Keratinocyte (primary cell): ENCODE measurements around the gene VSIG8. TPM values are rescaled to one million over a fixed set of nuclear protein-coding genes. Genes with fewer than 3 reads are reported as not detected.

Experiments
- DNase-seq: peaks from one replicate; pipeline ENCODE4 v3.0.0-alpha.2; 2011; ENCODE audit warnings: low read depth, missing footprints, low spot score
- FAIRE-seq: peaks from 2 replicates; lab custom pipeline; 2011; peaks lifted over from hg19 to GRCh38; lab: Jason Lieb, UNC
- H2AFZ ChIP-seq: 2 replicates; pipeline ENCODE4 v1.6.0; 2012; ENCODE audit warnings: low read length, control low read depth, inconsistent platforms; ENCODE audit not compliant: control insufficient read depth
- H3K27ac ChIP-seq: 2 replicates; pipeline ENCODE4 v1.5.1; 2011; ENCODE audit warnings: low read length; ENCODE audit not compliant: control insufficient read depth, insufficient read depth
- H3K27me3 ChIP-seq: 3 replicates; pipeline ENCODE4 v1.6.0; 2011; ENCODE audit warnings: low read length; ENCODE audit not compliant: control insufficient read depth, insufficient read depth; ENCODE audit errors: extremely low read depth
- H3K36me3 ChIP-seq, 2 experiments: 2 replicates in 1 of 2; 3 replicates in 1 of 2; pipeline ENCODE4 v1.5.1; 2011; ENCODE audit warnings: low read length in 2 of 2, mild to moderate bottlenecking in 1 of 2; ENCODE audit not compliant: control insufficient read depth in 2 of 2, insufficient read depth in 2 of 2; ENCODE audit errors: extremely low read depth in 1 of 2
- H3K4me1 ChIP-seq: 3 replicates; pipeline ENCODE4 v1.5.1; 2011; ENCODE audit warnings: low read length; ENCODE audit not compliant: control insufficient read depth, insufficient read depth; ENCODE audit errors: extremely low read depth
- H3K4me2 ChIP-seq: 3 replicates; pipeline ENCODE4 v1.6.0; 2011; ENCODE audit warnings: low read depth, low read length; ENCODE audit not compliant: control insufficient read depth, insufficient read depth; ENCODE audit errors: extremely low read depth
- H3K4me3 ChIP-seq, 3 experiments: fragments of 200-600 bp in 1 of 3; sonication (generic) in 1 of 3; 2 replicates in 2 of 3; 3 replicates in 1 of 3; pipeline ENCODE4 v1.5.1; 2011 to 2016; ENCODE audit warnings: low read length in 3 of 3, mild to moderate bottlenecking in 3 of 3, control low read depth in 2 of 3, inconsistent platforms in 1 of 3, low read depth in 1 of 3, mixed read lengths in 1 of 3, mixed run types in 1 of 3, moderate library complexity in 1 of 3; ENCODE audit not compliant: control insufficient read depth in 2 of 3, insufficient read depth in 2 of 3; ENCODE audit errors: extremely low read depth in 1 of 3
- H3K79me2 ChIP-seq: 2 replicates; pipeline ENCODE4 v1.6.0; 2012; ENCODE audit warnings: low read length; ENCODE audit not compliant: control insufficient read depth, insufficient read depth
- H3K9ac ChIP-seq: 3 replicates; pipeline ENCODE4 v1.6.0; 2011; ENCODE audit warnings: low read length; ENCODE audit not compliant: control insufficient read depth, insufficient read depth; ENCODE audit errors: extremely low read depth
- H3K9me1 ChIP-seq: 3 replicates; pipeline ENCODE4 v1.6.0; 2011; ENCODE audit warnings: low read length; ENCODE audit not compliant: control insufficient read depth, insufficient read depth; ENCODE audit errors: extremely low read depth
- H3K9me3 ChIP-seq: 2 replicates; pipeline ENCODE4 v1.5.1; 2012; ENCODE audit warnings: low read depth, low read length; ENCODE audit not compliant: control insufficient read depth
- H4K20me1 ChIP-seq: 3 replicates; pipeline ENCODE4 v1.6.0; 2011; ENCODE audit warnings: low read length; ENCODE audit not compliant: control insufficient read depth, insufficient read depth; ENCODE audit errors: extremely low read depth
- CTCF ChIP-seq, 3 experiments: IDR thresholded peaks in 1 of 3; conservative IDR thresholded peaks in 1 of 3; optimal IDR thresholded peaks in 1 of 3; 2 replicates in 2 of 3; 3 replicates in 1 of 3; pipeline versions ENCODE3 to v1.5.1; 2011; ENCODE audit warnings: low read length in 3 of 3, mild to moderate bottlenecking in 3 of 3, moderate library complexity in 2 of 3, control low read depth in 1 of 3, inconsistent platforms in 1 of 3; ENCODE audit not compliant: insufficient read depth in 2 of 3; ENCODE audit errors: extremely low read depth in 1 of 3
- EZH2 ChIP-seq: IDR thresholded peaks from one replicate; pipeline ENCODE4 v1.6.1; 2012; ENCODE audit warnings: inconsistent platforms, mild to moderate bottlenecking, low read length, moderate library complexity
- dilution Hi-C: fragments of 300-500 bp; cut with MboI; formaldehyde crosslinking; loops from one replicate; pipeline ENCODE4 v1.7.0; 2020; ENCODE audit warnings: low sequenced_read_pairs; ENCODE audit not compliant: extremely low pct_ligation_motif_present
- polyA plus RNA-seq, 5 experiments: library from polyadenylated mRNA; depleted of rRNA in 3 of 5; stranded (reverse) in 3 of 5; stranded (forward) in 1 of 5; unstranded in 1 of 5; fragments of >200 nt; gene quantifications; 1 replicate in 1 of 5; 2 replicates in 3 of 5; 3 replicates in 1 of 5; pipeline versions ENCODE4 v1.2.1 to v1.2.3, GENCODE V29; 2011 to 2012; ENCODE audit warnings: missing spikeins in 2 of 5, low read depth in 1 of 5, low replicate concordance in 1 of 5

The VSIG8 gene
- polyA plus RNA-seq, 1 donor (not counting 4 experiments of a cell fraction or from before 2014, with no cell fraction given), result 0.56 TPM

GRCh38 chr1:159832309-159832708, 30.1 kb downstream of the VSIG8 start:
- no peak for FAIRE-seq
- dilution Hi-C loops, result no loop called here

GRCh38 chr1:159831412-159832141, 30.9 kb downstream of the VSIG8 start:
- no peak overlapping the region for H2AFZ ChIP-seq

More at GRCh38 chr1:159832309-159832708, 30.1 kb downstream of the VSIG8 start:
- DNase-seq, result no peak
- H3K9me1 ChIP-seq, result no peaks in the 10 kb centered on the region
- H3K4me1 ChIP-seq, result peaks cover 6% of the 10 kb centered on the region
- no peak for TF ChIP-seq CTCF (optimal IDR thresholded peaks at IDR 0.05 in 1 of 3, IDR thresholded peaks at IDR 0.05 in 1 of 3, conservative IDR thresholded peaks at IDR 0.05 in 1 of 3; ENCODE audit: extremely low read depth in 1 of 3, insufficient read depth in 2 of 3, low read length in 3 of 3)
- no peak for TF ChIP-seq EZH2
- H3K4me2 ChIP-seq, result no peak overlapping the region
- no peaks in the 10 kb centered on the region for H3K79me2 ChIP-seq
- H3K27me3 ChIP-seq, result no peaks in the 10 kb centered on the region
- H4K20me1 ChIP-seq, result no peaks in the 10 kb centered on the region
- H3K36me3 ChIP-seq, result no peaks in the 10 kb centered on the region
- H2AFZ ChIP-seq, result no peak overlapping the region
- no peak overlapping the region for H3K4me3 ChIP-seq
- H3K9me3 ChIP-seq, result no peaks in the 10 kb centered on the region
- H3K27ac ChIP-seq, result no peak overlapping the region
- H3K9ac ChIP-seq, result no peak overlapping the region

More at GRCh38 chr1:159831412-159832141, 30.9 kb downstream of the VSIG8 start:
- Histone ChIP-seq H3K9ac (no peak overlapping the region), H3K4me3 (no peak overlapping the region), H3K9me3 (no peaks in the 10 kb centered on the region), H3K27ac (no peak overlapping the region), H3K9me1 (no peaks in the 10 kb centered on the region), H3K27me3 (no peaks in the 10 kb centered on the region), H3K36me3 (no peaks in the 10 kb centered on the region), H3K4me2 (no peak overlapping the region), H4K20me1 (no peaks in the 10 kb centered on the region), H3K79me2 (no peaks in the 10 kb centered on the region), H3K4me1 (peaks cover 6% of the 10 kb centered on the region)
- dilution Hi-C loops, result no loop called here
- FAIRE-seq, result no peak
- no peak for TF ChIP-seq CTCF (optimal IDR thresholded peaks at IDR 0.05 in 1 of 3, IDR thresholded peaks at IDR 0.05 in 1 of 3, conservative IDR thresholded peaks at IDR 0.05 in 1 of 3; ENCODE audit: extremely low read depth in 1 of 3, insufficient read depth in 2 of 3, low read length in 3 of 3)
- TF ChIP-seq EZH2, result no peak
- DNase-seq, result no peak
